Bronchial smooth muscle cell (primary cell): ENCODE data around the gene HAPSTR1. TPM values are rescaled to one million over a fixed set of nuclear protein-coding genes. Genes with fewer than 3 reads are reported as not detected.

Experiments used
- total RNA-seq: library from RNA; depleted of rRNA; stranded (reverse); fragments of >200 nt; gene quantifications from 2 replicates; pipeline ENCODE4 v1.2.1, GENCODE V29; 2014

HAPSTR1 gene
- total RNA-seq = 45.7 and 47.1 TPM in 2 replicates

GRCh38 chr16:9090960-9091866, at the start of gene HAPSTR1:
HAPSTR1 (plus strand) TSS chr16:9091644; CDS start chr16:9092045, 401 bp downstream.

Other genes starting within 250 kb of the HAPSTR1 start
- gene CARHSP1, start 222.6 kb upstream of the HAPSTR1 start, total RNA-seq = 122 and 225 TPM in 2 replicates
- not detected in 2 replicates for gene LITAFD, start 209.3 kb upstream of the HAPSTR1 start, total RNA-seq
- gene USP7, start 127.7 kb upstream of the HAPSTR1 start, total RNA-seq = 31.4 and 33.7 TPM in 2 replicates